Measurements from ENCODE around the gene CFAP119.

CFAP119 gene

GRCh38 chr16:30760577-30761426 lies 1.1 kb downstream of the CFAP119 start:
- DNase-seq, result no peak

GRCh38 chr16:30760001-30760559 lies 1.8 kb downstream of the CFAP119 start:
- no peak for DNase-seq

- DNase-seq, result no peak
These were observed 2.8 kb downstream of the CFAP119 start for GRCh38 chr16:30758988-30759491.

- no peak for DNase-seq
These were observed 4.5 kb downstream of the CFAP119 start for GRCh38 chr16:30757316-30757715.

GRCh38 chr16:30756781-30757100 lies 5.1 kb downstream of the CFAP119 start:
- no peak for DNase-seq

- no peak for DNase-seq
These were observed 5.7 kb downstream of the CFAP119 start for GRCh38 chr16:30755955-30756780.

- DNase-seq, result no peak
These were observed 8.3 kb downstream of the CFAP119 start for GRCh38 chr16:30753596-30753995.

GRCh38 chr16:30750876-30751465 lies 10.9 kb downstream of the CFAP119 start:
- no peak for DNase-seq

- no peak for DNase-seq
These were observed 11.7 kb downstream of the CFAP119 start for GRCh38 chr16:30750201-30750600.

GRCh38 chr16:30748634-30749445 lies 13.0 kb downstream of the CFAP119 start:
- peak; percentile 25 to 36 for DNase-seq

- DNase-seq, result peak; percentile 98 to 99
These were observed 13.8 kb downstream of the CFAP119 start, which contains the start of gene PHKG2 for GRCh38 chr16:30747799-30748633. Gene PHKG2, plus strand, starts transcription at chr16:30748425. Its CDS starts 396 bp downstream, at chr16:30748821.

- no peak for DNase-seq
These were observed 14.5 kb downstream of the CFAP119 start for GRCh38 chr16:30747331-30747730.

GRCh38 chr16:30746638-30747175 lies 15.2 kb downstream of the CFAP119 start:
- DNase-seq, result no peak

- DNase-seq, result no peak
These were observed 16.8 kb downstream of the CFAP119 start for GRCh38 chr16:30745082-30745481.

GRCh38 chr16:30744183-30744582 lies 17.7 kb downstream of the CFAP119 start:
- DNase-seq, result no peak

GRCh38 chr16:30743716-30744115 lies 18.1 kb downstream of the CFAP119 start:
- no peak for DNase-seq

- DNase-seq, result no peak
These were observed 20.4 kb downstream of the CFAP119 start for GRCh38 chr16:30741461-30741914.

- no peak for DNase-seq
These were observed 21.3 kb downstream of the CFAP119 start for GRCh38 chr16:30740364-30741251.

All from activated CD4-positive, alpha-beta T cell treated with anti-CD3 and anti-CD28 coated beads, Interleukin-2, amount 50 U/mL, for 48 hours (primary cell).